HG03565 (cell line): ENCODE measurements around the gene DIP2C.
"Not testable (repeated sequence)": the region's sequence is repeated elsewhere in the genome, so short reads cannot be mapped to it uniquely, and the experiment has no call there.

Experiments
- ATAC-seq: cut with Tn5 transposase; IDR thresholded peaks from one replicate; pipeline ENCODE4 v1.9.1; 2021; ENCODE audit warnings: mild to moderate bottlenecking, moderate library complexity; ENCODE audit not compliant: unreplicated experiment

The DIP2C gene

GRCh38 chr10:700183-700582, 10.7 kb upstream of the DIP2C start:
- not testable (repeated sequence) for ATAC-seq

GRCh38 chr10:697097-697875, 7.8 kb upstream of the DIP2C start:
- ATAC-seq = no peak

GRCh38 chr10:695396-695795, 5.9 kb upstream of the DIP2C start:
- no peak for ATAC-seq

GRCh38 chr10:693506-693905, 4.0 kb upstream of the DIP2C start:
- ATAC-seq = no peak

- no peak for ATAC-seq
Observed at GRCh38 chr10:692682-693351, 3.3 kb upstream of the DIP2C start.

GRCh38 chr10:691216-691615, 1.7 kb upstream of the DIP2C start:
- ATAC-seq = no peak

GRCh38 chr10:690372-691161, 1.1 kb upstream of the DIP2C start:
- ATAC-seq = no peak

- ATAC-seq = no peak
Observed at GRCh38 chr10:689121-689451, 382 bp downstream of the DIP2C start.

GRCh38 chr10:688312-689120, 952 bp downstream of the DIP2C start:
- no peak for ATAC-seq

GRCh38 chr10:687583-688311, 1.7 kb downstream of the DIP2C start:
- ATAC-seq = no peak

GRCh38 chr10:686155-686931, 3.1 kb downstream of the DIP2C start:
- no peak for ATAC-seq

GRCh38 chr10:685613-686012, 3.9 kb downstream of the DIP2C start:
- no peak for ATAC-seq

- ATAC-seq = no peak
Observed at GRCh38 chr10:683448-684071, 5.9 kb downstream of the DIP2C start.

- no peak for ATAC-seq
Observed at GRCh38 chr10:682931-683447, 6.5 kb downstream of the DIP2C start.

GRCh38 chr10:681670-682318, 7.7 kb downstream of the DIP2C start:
- no peak for ATAC-seq

- ATAC-seq = no peak
Observed at GRCh38 chr10:680745-681144, 8.7 kb downstream of the DIP2C start.

GRCh38 chr10:680146-680545, 9.3 kb downstream of the DIP2C start:
- ATAC-seq = no peak

- ATAC-seq = no peak
Observed at GRCh38 chr10:679556-679955, 9.9 kb downstream of the DIP2C start.

GRCh38 chr10:678662-679005, 10.8 kb downstream of the DIP2C start:
- ATAC-seq = not testable (repeated sequence)
